SK-N-SH treated with all-trans-retinoic acid at 6 μM for 48 hours (cell line): ENCODE data around the gene CD300A.

ENCODE experiments used
- ATAC-seq: fragments of 200-7000 bp; cut with Tn5 transposase; 3 replicates; pipeline ENCODE4 v1.9.1; 2020; ENCODE audit warnings: mild to moderate bottlenecking, moderate library complexity
- ARNTL ChIP-seq: fragments of 450-650 bp; formaldehyde crosslinking; IDR thresholded peaks from 2 replicates; pipeline ENCODE4 v1.5.0; 2020; ENCODE audit warnings: low read depth, mild to moderate bottlenecking, moderate library complexity, borderline replicate concordance
- CREB5 ChIP-seq: fragments of 250-450 bp; sonication (Bioruptor Pico); IDR thresholded peaks from 2 replicates; pipeline ENCODE4 v1.5.1; 2020; ENCODE audit warnings: low read depth, mild to moderate bottlenecking, moderate library complexity
- CSDC2 ChIP-seq: fragments of 250-450 bp; sonication (Bioruptor Pico); IDR thresholded peaks from 2 replicates; pipeline ENCODE4 v1.5.0; 2020; ENCODE audit warnings: mild to moderate bottlenecking, moderate library complexity
- CSRNP3 ChIP-seq: fragments of 250-450 bp; sonication (Bioruptor Pico); IDR thresholded peaks from 2 replicates; pipeline ENCODE4 v1.5.1; 2021; ENCODE audit warnings: mild to moderate bottlenecking, moderate library complexity
- ESRRG ChIP-seq: fragments of 250-450 bp; sonication (Bioruptor Pico); IDR thresholded peaks from 2 replicates; pipeline ENCODE4 v1.6.1; 2021; ENCODE audit warnings: mild to moderate bottlenecking
- OSR1 ChIP-seq: fragments of 250-450 bp; sonication (Bioruptor Pico); IDR thresholded peaks from 2 replicates; pipeline ENCODE4 v1.8.0; 2022; ENCODE audit warnings: moderate library complexity, mild to moderate bottlenecking, inconsistent platforms
- POU6F1 ChIP-seq: fragments of 250-450 bp; sonication (Bioruptor Pico); IDR thresholded peaks from 2 replicates; pipeline ENCODE4 v1.8.0; 2021; ENCODE audit warnings: low read depth, mild to moderate bottlenecking, moderate library complexity, borderline replicate concordance
- PPARA ChIP-seq: fragments of 250-450 bp; sonication (Bioruptor Pico); IDR thresholded peaks from 2 replicates; pipeline ENCODE4 v1.5.0; 2020; ENCODE audit warnings: mild to moderate bottlenecking, borderline replicate concordance
- RARB ChIP-seq: fragments of 250-450 bp; sonication (Bioruptor Pico); IDR thresholded peaks from 2 replicates; pipeline ENCODE4 v1.8.0; 2021; ENCODE audit warnings: mild to moderate bottlenecking, moderate library complexity
- TCF4 ChIP-seq: fragments of 250-450 bp; sonication (Bioruptor Pico); IDR thresholded peaks from 2 replicates; pipeline ENCODE4 v1.8.0; 2021; ENCODE audit warnings: mild to moderate bottlenecking, moderate library complexity, borderline replicate concordance
- TOX ChIP-seq: fragments of 250-450 bp; sonication (Bioruptor Pico); IDR thresholded peaks from 2 replicates; pipeline ENCODE4 v1.8.0; 2021; ENCODE audit warnings: mild to moderate bottlenecking, moderate library complexity, borderline replicate concordance
- ZC3H10 ChIP-seq: fragments of 250-450 bp; sonication (Bioruptor Pico); IDR thresholded peaks from 2 replicates; pipeline ENCODE4 v1.5.1; 2021; ENCODE audit warnings: mild to moderate bottlenecking, moderate library complexity
- ZFP3 ChIP-seq: fragments of 250-450 bp; sonication (Bioruptor Pico); IDR thresholded peaks from 2 replicates; pipeline ENCODE4 v1.5.0; 2020; ENCODE audit warnings: mild to moderate bottlenecking, moderate library complexity
- ZFP30 ChIP-seq: fragments of 450-650 bp; formaldehyde crosslinking; IDR thresholded peaks from 2 replicates; pipeline ENCODE4 v1.5.0; 2022; ENCODE audit warnings: mild to moderate bottlenecking, moderate library complexity
- ZNF565 ChIP-seq: fragments of 450-650 bp; formaldehyde crosslinking; conservative IDR thresholded peaks from 2 replicates; pipeline ENCODE4 v1.5.0; 2020; ENCODE audit warnings: low read depth, mild to moderate bottlenecking, moderate library complexity
- ZNF70 ChIP-seq: fragments of 450-650 bp; formaldehyde crosslinking; IDR thresholded peaks from 2 replicates; pipeline ENCODE4 v1.5.0; 2020; ENCODE audit warnings: mild to moderate bottlenecking, moderate library complexity
- ZNF8 ChIP-seq: fragments of 450-650 bp; formaldehyde crosslinking; IDR thresholded peaks from 2 replicates; pipeline ENCODE4 v1.5.0; 2020; ENCODE audit warnings: mild to moderate bottlenecking, moderate library complexity
- TF ChIP-seq, protein P1 (sequence below): fragments of 250-450 bp; sonication (Bioruptor Pico); IDR thresholded peaks from 2 replicates; pipeline ENCODE4 v1.5.0; 2020; ENCODE audit warnings: mild to moderate bottlenecking, moderate library complexity
- TF ChIP-seq, protein P2 (sequence below): fragments of 250-450 bp; sonication (Bioruptor Pico); IDR thresholded peaks from 2 replicates; pipeline ENCODE4 v1.8.0; 2020; ENCODE audit warnings: mild to moderate bottlenecking, moderate library complexity, borderline replicate concordance

Gene CD300A

GRCh38 chr17:74455821-74456220 lies 10.6 kb upstream of the CD300A start:
- TF ChIP-seq ESRRG (CRISPR knock-in tag) (no peak), TCF4 (no peak), RARB (CRISPR knock-in tag) (no peak)
- TF ChIP-seq, protein P1, sequence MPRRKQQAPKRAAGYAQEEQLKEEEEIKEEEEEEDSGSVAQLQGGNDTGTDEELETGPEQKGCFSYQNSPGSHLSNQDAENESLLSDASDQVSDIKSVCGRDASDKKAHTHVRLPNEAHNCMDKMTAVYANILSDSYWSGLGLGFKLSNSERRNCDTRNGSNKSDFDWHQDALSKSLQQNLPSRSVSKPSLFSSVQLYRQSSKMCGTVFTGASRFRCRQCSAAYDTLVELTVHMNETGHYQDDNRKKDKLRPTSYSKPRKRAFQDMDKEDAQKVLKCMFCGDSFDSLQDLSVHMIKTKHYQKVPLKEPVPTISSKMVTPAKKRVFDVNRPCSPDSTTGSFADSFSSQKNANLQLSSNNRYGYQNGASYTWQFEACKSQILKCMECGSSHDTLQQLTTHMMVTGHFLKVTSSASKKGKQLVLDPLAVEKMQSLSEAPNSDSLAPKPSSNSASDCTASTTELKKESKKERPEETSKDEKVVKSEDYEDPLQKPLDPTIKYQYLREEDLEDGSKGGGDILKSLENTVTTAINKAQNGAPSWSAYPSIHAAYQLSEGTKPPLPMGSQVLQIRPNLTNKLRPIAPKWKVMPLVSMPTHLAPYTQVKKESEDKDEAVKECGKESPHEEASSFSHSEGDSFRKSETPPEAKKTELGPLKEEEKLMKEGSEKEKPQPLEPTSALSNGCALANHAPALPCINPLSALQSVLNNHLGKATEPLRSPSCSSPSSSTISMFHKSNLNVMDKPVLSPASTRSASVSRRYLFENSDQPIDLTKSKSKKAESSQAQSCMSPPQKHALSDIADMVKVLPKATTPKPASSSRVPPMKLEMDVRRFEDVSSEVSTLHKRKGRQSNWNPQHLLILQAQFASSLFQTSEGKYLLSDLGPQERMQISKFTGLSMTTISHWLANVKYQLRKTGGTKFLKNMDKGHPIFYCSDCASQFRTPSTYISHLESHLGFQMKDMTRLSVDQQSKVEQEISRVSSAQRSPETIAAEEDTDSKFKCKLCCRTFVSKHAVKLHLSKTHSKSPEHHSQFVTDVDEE (CRISPR knock-in tag): no peak
- ATAC-seq: no peak

DNA sequence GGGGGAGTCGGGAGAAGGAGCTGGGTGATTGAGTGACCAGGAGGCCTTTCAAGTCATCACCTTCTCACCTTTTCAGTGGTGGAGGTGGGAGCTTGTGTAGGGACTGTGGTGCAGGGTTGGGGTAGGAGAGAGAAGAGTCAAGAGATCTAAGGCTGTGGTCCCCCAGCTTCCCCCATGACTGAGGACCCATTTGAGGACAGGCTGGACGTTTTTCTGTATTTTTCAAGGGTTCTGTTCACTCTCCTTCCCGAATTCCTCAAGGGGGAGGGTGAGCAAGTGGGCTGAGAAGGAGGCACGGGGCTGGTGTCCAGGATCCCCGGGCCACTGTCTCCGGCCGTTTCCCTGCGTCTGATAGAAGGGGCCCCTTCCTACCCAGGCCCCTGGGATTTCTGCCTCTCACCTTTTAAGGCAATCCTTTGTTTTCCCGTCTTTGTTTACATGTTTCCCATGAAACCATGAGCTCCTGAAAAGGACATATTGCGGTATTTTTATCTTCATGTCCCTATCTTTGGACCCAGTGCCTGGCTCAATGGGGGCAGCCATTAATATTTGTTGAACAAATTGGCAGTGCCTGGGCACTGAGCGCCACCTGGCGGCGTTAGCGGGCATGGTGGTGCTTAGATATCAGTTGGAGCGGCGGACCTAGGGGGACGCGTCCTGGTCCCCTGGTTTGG lies 9.2 kb upstream of the CD300A start:
- ATAC-seq: peak; percentile 65
- TF ChIP-seq ZFP30 (CRISPR knock-in tag): no peak
- TF ChIP-seq CREB5 (CRISPR knock-in tag): no peak
- TF ChIP-seq ZC3H10 (CRISPR knock-in tag): no peak

- ATAC-seq: no peak
- no peak for TF ChIP-seq ESRRG (CRISPR knock-in tag)
- TF ChIP-seq ZNF70 (CRISPR knock-in tag): no peak
- no peak for TF ChIP-seq ZNF8
- TF ChIP-seq ARNTL (CRISPR knock-in tag): no peak
- no peak for TF ChIP-seq POU6F1
- TF ChIP-seq TCF4: no peak
- TF ChIP-seq TOX (CRISPR knock-in tag): no peak
- no peak for TF ChIP-seq ZNF565
- TF ChIP-seq CSDC2: no peak
- TF ChIP-seq CSRNP3 (CRISPR knock-in tag): no peak
- TF ChIP-seq ZFP3 (CRISPR knock-in tag): no peak
- TF ChIP-seq, protein P2, sequence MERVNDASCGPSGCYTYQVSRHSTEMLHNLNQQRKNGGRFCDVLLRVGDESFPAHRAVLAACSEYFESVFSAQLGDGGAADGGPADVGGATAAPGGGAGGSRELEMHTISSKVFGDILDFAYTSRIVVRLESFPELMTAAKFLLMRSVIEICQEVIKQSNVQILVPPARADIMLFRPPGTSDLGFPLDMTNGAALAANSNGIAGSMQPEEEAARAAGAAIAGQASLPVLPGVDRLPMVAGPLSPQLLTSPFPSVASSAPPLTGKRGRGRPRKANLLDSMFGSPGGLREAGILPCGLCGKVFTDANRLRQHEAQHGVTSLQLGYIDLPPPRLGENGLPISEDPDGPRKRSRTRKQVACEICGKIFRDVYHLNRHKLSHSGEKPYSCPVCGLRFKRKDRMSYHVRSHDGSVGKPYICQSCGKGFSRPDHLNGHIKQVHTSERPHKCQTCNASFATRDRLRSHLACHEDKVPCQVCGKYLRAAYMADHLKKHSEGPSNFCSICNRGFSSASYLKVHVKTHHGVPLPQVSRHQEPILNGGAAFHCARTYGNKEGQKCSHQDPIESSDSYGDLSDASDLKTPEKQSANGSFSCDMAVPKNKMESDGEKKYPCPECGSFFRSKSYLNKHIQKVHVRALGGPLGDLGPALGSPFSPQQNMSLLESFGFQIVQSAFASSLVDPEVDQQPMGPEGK (CRISPR knock-in tag): no peak
- TF ChIP-seq OSR1 (CRISPR knock-in tag): no peak
- TF ChIP-seq PPARA (CRISPR knock-in tag): no peak
- no peak for TF ChIP-seq CREB5 (CRISPR knock-in tag)
- TF ChIP-seq, all 23 proteins: peak for 0
These were observed 8.6 kb upstream of the CD300A start for GRCh38 chr17:74457820-74458166.
